DMS 273 treated with DMSO at 0.1 percent for 48 hours (cell line): ENCODE results near the gene DPM2.

Experiments
- DNase-seq: peaks from one replicate; lab custom pipeline; 2025; lab: John Stamatoyannopoulos, UW

The DPM2 gene

DNA sequence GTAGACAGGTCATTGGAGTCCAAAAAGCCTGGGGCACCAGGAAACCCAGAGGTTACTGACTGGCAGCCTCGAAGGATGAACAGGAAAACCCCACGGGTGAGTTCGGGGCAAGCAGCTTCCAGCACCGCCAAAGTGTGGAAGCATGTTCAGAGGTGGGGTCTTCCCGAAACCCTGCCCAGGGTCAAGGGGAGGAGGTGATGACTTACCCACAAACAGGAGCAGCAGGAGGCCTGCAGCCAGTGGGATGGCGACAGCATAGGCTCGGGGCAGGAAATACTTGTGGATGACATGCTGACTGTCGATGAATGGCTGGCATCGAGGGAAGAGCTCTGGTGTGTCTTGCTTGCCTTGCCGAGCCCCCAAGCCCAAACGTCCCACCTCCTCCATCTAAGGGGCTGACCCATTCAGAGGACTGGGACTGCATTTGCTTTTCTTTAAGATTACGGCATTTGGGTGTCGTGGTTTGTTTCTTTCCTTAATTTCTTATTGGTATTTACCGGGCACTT is 1.3 kb downstream of the DPM2 start:
- no peak for DNase-seq

DNA sequence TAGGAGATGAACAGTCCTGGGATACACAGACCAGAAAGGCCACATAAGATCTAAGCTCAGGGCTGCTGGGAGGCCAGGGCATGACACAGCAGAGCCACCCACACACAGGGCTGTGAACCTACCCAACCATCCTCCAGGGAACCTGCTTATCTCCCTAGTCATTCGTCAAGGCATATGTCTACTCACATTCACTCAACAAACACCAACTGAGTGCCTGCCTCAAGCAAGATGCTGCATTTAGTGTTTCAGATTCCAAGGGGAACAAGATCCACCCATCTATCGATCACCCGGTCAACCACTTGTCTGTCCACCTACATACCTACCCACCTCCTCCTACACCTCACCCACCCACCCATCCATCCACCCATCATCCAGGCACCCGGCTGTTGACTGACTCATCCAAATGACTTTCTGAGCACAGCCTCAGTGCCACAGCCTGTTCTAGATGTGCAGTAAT is 1.9 kb downstream of the DPM2 start:
- DNase-seq: no peak

DNA sequence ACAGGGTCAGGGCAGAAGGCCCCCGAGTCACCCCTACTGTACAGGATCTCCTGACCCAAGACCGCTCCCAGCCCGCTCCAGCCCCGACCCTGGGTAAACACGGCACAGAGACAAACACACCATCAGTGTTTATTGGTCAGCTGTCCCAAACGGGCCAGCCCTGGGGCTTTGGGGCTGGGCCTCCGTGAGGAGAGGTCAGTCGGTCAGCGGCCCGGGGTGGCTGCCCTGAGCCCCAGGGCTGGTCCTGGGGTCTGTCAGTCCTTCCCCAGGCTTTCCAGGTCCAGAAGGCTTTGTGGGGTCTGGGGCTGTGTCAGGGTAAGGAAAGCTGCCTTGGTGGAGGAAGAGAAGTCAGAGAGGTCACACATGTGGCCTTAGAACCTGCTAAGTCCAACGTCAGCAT is 2.7 kb downstream of the DPM2 start:
- DNase-seq: no peak

DNA sequence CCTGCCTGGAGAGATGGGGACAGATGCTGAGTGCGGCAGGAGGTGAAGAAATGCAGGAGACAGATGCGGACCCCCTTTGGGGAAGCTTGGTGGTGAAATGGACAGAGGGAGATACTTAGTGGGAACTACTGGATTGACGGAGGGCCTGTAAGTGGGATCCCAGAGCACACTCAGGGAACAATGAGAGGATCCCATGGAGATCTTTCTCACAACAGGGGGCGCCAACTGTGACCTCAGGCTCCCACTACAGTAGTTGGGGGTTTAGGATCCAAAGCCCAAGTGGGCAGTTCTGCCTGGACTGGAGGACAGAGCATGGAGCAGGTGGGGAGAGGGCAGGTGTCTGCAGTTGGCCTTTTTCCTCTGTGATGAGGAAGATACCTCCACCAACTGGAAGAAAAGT is 3.4 kb downstream of the DPM2 start:
- no peak for DNase-seq

DNA sequence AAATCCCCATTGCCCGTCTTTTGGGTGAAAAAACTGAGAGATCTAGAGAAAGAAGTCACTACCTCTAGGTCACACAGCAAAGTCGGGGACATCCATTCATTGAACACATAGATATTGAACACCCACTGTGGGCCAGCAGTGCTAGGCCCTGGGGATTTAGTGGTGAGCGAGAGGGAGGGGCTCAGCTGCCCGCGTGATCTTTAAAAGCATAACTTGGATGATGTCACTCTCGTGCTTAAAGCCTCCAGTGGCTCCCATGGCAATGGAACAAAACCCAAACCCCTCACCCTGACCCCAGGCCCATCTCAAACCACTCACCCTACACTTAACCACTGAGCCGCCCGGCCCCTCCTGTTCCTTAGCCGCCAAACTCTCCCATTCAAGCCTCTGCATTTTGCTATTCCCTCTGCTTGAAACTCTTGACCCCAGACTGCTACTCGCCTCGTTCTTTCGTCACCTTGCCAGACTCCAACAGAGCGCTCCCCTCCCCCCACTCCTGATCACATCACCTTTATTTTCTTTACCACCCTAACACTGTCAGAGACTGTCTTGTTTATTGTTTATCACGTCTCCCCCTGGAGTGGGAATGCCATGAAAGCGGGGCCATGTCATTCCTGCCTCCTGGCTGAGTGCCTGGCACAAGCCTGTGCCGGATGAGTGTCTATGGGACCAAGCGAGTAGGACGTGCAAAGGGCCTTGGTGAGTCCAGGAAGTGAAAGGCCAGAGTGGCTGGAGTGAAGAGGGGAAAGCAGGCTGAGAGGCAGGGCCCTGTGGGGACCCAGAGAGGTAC is 6.4 kb downstream of the DPM2 start:
- no peak for DNase-seq

DNA sequence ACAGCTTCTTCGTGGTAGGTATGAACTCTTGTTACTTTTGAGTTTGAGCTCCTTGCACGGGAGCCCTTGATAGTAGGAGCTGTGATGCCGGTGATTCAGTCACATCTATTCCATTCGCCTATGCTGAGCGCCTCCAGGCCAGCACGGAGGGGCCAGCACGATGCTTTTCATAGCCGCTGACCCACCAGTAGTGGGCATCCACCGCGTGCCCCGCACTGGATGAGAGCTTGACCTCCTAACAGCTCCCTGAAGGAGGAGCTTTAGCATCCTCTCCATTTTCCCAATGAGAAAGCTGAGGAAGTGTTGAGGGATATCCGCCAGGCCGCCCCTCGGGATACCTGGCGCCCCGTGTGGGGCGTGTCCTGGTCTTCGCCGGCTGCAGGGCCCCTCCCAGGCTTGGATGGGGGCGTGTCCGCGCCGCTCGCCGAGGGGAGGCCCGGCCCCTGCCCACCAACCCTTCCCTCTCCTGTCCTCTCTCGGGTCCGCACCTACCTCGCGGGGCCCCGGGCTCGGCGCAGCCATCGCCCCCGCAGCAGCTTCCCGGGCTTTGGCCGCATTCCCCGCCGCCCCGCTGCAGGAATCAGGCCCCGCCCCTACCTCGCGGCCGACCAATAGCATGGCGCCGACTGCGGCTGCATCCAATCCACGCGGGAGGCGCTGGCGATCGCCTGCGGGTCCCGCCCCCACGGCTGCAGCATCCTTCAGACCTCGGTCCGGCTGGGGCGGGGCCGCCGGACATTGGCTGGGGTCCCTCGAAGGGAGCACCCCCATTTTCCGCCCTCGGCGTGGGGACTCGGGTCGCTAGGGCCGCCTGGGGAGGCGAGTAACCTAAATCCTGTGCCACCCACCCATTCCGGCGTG is 7.2 kb downstream of the DPM2 start, which contains the start of gene PIP5KL1:
Gene PIP5KL1 (minus strand): TSS at position 547 of the 861 bp plus-strand sequence. CDS start 25 bp downstream, at position 522.
- DNase-seq: peak; percentile 44

DNA sequence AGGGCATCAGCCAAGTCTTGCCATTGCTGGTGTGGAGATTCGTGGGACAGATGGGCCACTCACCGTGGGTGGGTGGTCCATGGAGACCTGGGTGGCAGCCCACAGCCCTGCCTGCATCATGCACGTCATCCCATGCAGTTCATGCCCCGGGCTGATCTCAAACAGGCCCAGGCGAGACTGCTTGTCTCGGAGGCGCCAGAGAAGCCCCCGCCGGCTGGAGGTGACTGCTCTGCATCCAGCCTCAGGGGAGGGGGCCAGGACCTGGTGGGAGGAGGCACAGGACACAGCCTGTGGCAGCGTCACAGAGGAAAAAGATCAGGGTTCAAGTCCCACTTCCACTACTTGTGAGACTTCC is 8.1 kb downstream of the DPM2 start:
- DNase-seq: no peak

DNA sequence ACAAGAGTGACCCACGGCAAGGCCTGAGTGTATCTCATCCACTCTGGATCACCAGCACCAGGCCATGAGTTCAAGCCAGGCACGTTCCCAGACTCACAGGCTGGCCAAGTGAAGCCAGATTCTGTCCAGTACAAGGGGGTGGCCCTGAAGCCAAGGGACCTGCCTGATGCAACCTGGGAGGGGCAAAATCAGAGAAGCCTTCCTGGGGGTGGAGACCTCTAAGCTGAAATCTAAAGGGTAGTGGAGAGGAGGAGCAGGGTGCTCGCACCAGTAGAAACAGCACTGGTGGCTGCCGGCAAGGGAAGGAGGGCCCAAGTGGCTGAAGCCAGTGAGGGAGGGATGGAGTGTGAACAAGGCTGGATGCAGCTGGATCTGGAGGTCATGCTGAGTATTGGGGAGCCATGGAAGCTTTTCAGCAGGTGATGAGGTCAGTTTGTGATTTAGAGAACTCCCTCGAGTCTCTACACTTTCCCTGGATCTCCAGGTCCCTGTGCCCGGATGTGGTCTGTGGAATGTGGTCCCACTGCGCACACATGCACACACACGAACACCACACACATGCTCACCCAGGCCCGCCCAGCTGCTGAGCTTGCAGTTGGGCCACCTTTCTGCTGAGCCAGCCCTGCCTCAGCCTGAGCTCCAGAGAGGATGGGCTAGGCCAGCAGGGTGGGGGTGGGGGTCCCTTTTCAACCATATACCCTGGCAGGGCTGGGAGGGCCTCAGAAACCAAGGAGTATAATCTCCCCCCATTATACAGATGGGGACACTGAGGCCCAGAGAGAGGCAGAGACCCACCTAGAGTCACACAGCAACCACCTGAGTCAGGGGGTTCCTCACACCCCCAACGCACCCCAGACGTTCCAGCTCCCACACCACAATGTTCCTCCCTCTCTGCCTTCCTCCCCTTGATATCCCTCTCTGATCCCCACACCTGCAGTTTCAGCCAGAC is 8.7 kb downstream of the DPM2 start:
- DNase-seq: no peak

DNA sequence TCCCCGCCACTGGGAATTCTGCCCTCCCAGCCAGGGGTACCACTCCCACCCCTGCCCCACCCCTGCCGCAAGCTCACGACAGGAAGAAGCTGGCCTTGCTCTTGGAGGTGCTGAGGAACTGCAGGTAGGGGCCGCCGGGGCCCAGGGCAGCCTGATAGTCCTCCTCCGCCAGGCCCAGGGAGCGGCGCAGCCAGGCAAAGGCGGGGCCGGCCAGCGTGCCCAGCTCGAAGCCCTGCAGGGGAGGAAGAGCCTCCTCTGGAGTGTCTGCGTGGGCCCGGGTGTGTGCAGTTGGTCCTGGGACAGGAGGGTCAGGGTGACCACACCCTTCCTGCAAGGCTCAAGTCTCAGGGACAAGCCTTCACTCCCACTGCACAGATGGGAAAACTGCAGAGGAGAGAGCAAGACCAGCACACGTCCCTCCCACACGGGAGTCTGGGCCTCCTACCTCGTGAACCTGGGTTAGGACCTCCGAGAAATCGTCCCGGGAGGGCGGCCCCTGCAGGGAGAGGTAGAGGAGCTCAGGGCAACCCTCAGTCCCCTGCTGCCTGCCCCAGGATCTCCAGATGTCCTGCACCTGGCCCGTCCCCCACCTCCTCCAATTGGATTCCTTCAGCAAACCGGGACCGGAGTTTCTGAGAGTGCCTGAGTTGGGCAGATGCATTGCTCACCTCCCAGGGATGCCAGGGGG is 9.5 kb downstream of the DPM2 start:
- no peak for DNase-seq

DNA sequence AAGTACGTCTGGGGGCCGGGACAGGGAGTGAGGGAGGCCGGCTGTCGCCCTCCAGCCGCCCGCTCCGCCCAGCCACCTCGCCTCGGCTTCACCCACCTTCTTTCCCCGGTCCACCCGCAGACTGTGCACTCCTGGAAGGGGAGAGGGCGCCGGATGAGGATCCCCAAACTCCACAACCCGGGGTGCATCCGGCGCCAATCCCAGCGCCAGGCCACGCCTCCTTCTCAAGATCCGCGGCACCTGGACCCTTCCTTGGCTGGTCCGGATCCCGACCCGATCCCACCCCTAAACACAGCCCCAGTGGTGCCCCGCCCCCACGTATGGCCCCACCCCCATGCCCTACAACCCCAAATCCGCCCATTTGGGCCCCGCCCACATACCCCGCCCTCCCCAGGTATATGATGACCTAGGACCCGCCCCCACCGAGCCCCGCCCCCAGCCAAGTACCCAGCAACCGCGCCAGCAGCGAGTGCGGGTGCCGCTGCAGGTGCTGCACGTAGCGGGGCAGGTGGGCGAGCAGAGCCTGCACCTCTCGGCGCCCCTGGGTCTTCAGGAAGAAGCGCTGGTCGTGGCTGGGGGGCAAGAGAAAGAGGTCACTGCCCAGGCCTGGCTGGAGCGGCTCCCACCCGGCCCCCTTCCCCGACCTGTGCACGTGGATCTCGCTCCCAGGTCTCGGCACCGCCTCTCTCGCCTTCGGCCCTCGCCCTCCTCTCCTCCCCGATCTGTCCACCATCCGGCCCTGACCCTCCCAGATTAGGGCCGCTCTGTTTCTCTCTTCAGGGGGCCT is 10.3 kb downstream of the DPM2 start:
- DNase-seq: no peak

DNA sequence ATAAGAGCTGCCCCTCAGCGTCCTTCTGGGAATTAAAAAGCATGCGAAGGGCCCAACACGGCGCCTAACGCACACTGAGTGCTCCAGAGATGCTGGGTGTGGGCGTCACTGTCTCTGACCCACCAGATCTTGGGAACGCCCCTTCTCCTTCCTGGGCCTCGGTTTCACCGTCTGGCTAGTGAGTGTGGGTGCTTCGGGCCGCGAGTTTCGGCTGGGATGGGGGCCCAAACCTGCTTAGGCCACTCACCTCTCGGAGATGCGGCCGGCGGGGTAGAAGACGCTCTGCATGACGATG is 10.8 kb downstream of the DPM2 start:
- DNase-seq: no peak

DNA sequence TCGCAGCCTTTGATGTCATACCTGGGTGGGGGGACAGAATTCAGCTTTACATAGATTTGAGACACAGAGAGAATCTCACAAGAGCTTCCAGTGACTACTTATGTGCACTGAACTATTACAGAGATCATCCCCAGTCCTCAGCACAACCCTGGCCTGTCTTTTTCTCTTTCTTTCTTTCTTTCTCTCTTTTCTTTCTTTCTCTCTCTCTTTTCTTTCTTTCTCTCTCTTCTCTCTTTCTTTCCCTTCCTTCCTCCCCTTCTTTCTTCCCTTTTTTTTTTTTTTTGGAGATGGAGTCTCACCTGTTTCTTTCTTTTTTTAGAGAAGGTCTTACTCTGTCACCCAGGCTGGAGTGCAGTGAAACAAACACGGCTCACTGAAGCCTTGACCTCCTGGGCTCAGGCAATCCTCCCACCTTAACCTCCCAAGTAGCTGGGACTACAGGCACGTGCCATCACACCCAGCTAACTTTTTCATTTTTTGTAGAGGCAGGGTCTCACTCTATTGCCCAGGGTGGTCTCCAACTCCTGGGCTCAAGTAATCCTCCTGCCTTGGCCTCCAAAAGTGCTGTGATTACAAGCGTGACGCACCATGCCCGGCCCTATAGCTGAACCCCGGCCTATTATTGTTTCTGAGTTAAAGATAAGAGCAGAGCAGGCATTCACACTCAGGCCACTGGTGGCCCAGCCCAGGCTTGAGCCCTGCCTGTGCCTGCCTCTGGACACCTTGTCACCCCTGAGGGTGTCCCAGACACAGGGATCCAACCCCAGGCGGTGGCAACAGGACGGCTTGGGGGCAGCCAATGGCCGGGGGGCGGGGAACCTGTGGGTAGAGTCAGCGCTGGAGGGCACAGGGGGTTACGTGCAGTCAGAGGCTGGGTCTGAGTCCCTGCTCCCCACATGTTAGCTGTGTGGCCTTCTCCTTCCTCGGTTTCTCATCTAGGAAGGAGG is 11.4 kb downstream of the DPM2 start:
- no peak for DNase-seq

DNA sequence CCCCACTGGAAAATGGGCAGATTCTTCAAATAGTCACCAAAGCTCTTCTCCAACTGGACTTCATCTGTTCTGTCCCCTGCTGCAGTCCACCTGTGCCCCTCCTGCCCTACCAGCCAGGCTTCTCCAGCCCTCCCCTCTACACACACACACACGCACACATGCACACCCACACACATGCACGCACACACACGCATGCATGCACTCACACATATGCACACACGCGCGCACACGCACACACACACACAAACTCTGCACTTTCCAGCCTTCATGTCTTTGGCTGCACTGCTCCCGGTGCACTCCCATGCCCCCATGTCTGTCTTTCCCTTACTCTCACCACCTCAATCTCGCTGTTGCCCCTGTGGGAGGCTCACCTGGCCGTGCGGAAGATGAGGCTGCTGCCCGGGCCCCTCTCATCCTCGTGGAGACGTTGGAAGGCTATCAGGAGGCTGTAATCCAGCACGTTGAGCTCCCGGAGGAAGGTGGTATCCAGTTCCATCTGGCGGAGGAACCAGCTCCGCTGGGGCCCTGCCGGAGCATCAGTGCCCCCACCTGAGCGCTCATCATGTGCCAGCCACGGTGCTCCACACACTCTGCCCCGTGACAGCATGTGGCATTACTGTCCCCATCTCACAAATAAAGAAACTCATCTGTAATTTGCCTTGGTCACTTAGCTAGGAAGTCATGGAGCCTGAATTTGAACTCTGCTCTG is 12.8 kb downstream of the DPM2 start:
- no peak for DNase-seq

DNA sequence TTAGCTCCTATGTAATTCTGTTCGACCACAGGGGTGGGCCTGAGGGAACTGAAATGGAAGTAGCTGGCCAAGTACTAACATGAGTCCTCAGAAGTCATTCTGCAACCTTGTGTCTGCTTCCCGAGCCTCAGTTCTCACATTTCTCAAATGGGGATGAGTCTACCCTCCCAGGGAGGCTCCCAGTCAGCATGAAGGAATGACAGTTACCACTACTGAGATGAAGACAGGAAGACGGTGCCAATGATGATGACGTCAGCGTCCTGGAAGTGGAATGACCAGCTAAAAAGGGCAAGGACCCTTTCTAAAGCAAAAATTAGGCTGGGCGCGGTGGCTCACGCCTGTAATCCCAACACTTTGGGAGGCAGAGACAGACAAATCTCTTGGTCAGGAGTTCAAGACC is 13.9 kb downstream of the DPM2 start:
- no peak for DNase-seq

DNA sequence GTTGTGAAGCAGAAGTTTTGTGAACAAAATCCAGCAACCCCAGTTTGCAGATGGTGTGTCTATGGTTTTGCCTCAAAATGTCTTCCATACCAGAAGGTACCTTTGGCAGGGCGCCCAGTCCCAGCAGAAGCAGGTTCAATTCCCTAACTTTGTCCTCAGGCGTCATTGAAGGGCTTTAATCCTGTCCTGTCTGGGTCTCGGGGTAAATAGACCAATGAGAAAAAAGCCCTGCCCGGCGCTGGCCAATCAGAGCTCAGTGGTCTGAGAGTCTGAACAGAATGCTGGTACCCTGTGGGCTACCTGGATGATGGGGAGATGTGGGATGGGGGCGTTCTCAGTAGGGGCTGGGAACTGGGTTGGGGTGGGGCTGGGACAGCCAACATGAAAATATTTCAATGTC is 14.6 kb downstream of the DPM2 start:
- DNase-seq: peak; percentile 56

DNA sequence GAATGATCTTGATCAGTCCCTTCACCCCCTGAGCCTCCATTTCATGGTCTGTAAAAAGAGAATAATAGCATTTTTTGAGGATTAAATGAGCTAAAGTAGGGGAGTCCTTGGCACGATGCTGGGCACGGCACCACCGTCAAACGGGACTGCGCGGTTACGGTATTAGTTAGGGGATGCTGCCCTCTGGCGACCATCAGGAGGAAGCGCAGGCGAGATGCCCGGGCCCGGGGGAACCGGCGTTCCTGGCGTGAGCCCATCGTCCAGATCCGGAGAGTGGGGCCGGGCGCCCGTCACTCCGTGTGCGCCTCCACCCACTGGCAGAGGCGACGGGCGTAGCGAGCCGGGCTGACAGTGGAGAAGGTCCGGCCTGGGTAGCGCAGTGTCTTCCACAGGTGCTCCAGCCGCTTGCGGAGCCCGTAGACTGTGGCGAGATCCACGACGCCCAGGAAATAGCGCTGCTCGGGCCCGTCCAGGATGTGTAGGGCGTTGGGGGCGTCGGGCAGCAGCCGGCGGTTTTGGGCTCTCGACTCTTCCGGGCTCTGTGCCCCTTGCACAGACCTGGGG is 16.0 kb downstream of the DPM2 start:
- no peak for DNase-seq

DNA sequence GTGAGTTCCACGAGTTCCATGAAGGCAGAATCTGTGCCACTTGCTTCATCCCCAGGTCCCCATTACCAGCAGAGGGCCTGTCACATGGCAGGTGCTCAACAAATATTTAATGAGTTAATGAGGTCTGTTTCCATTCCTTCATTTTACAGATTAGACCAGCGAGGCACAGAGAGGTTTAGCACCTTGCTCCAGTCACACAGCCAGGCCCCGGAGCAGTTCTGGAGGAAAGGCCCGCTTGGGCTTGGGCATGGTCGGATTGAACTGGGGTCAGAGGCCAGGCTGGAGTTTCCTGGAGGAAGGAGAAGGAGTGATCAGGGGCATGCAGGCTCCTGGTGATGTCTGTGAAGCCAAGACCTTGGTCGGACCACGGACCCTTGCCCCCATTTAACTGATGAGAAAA is 16.9 kb downstream of the DPM2 start:
- DNase-seq: no peak

DNA sequence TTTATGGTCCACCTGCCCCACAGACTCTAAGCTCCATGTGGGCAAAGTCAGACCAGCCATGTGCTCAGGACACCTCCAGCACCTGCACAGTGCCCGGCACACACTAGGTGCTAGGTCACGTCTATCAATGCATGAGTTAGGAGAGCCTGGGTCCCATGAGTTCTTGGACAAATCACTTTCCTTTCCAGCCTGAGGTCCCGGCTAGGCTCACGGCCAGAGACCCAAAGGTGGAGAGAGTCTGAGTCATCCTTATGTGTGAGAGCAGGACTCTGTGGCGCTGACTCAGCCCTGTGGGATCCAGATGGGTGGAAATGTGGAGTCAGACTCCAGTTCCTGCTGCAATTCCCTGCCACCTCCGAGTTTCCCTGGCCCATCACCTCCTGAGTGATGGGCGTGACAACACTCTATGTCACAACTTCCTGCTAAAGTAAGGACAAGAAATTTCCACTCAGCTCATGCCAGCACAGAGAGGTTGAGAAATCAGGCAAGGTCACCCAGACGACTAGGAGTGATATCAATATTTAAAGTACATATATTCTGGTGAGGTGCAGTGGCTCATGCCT is 18.3 kb downstream of the DPM2 start:
- DNase-seq: peak; percentile 28
